ENCODE results near the gene CLMP.

DNA sequence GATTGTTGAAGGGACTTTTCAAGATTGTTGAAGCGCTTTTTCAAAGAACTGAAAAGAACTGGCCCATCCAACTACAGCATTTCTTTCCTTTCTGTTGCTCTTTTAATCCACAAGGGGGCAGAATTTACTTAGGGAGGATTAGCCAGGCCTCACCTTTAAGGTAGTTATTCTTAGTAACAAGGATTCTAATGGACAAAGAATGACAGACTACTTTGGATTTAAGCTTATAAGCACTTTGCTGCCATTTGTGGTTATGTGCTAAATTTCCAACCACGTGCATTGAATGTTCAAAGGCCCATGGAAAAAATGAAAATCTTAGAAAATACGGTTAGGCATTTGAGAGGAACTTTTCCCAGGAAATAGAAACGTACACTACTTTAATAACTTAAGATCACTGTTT lies 83.6 kb downstream of the CLMP start:
- TF ChIP-seq, protein P1, sequence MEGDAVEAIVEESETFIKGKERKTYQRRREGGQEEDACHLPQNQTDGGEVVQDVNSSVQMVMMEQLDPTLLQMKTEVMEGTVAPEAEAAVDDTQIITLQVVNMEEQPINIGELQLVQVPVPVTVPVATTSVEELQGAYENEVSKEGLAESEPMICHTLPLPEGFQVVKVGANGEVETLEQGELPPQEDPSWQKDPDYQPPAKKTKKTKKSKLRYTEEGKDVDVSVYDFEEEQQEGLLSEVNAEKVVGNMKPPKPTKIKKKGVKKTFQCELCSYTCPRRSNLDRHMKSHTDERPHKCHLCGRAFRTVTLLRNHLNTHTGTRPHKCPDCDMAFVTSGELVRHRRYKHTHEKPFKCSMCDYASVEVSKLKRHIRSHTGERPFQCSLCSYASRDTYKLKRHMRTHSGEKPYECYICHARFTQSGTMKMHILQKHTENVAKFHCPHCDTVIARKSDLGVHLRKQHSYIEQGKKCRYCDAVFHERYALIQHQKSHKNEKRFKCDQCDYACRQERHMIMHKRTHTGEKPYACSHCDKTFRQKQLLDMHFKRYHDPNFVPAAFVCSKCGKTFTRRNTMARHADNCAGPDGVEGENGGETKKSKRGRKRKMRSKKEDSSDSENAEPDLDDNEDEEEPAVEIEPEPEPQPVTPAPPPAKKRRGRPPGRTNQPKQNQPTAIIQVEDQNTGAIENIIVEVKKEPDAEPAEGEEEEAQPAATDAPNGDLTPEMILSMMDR (IDR thresholded peaks at IDR 0.05; ENCODE audit: low read length), result peak; percentile 67
- no peak for TF ChIP-seq EZH2 (IDR thresholded peaks at IDR 0.05; ENCODE audit: borderline replicate concordance, low read length)
